ENCODE data around the gene BABAM2.

DNA sequence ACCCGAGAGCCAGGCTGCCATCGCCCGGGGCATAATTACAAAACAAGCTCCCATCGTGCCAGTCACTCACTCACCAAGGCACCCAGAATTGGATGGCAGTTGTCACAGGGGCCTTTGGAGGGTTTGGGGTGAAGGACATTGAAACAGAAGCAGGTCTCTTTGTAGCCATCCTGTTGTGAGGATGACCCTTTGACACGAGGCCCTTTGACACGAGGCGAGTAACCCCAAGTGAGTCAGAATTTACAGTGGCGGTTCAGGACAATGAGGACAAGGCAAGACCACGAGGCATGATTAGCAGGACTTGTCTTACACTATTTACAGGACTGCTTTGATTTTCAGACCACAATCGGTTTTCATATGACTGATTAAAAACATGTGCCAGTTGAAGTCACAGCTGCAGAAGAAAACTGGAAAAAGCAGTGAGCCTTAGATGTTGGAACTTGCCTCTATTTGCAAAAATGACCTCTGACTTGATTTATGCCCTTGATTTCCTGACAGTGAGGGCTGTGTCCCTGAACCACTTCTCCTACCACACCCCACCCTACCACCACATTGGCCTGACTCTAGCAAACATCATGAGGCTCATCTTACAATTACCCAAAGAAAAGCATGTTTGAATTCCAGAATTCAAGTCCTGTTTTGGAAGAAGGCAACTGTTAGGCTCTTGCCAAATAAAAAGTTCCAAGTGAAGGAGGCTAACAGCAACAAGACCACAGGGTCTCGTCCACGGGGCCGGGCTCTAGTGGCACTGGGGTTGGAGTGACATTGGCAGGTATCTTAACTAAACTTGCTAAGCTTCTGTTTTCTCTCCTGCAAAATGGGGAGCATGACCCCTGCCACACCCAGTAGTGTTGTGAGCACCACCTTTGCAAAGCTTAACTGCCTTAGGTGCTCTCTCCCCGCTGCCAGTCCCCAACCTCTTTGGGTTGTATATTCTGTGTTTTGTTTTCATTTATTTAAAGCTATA, 437.7 kb downstream of the BABAM2 start:
- TF ChIP-seq POLR2A (IDR thresholded peaks at IDR 0.05) (no peak), EP300 (IDR thresholded peaks at IDR 0.05) (no peak), POLR2AphosphoS5 (IDR thresholded peaks at IDR 0.05) (peak in 1 of 3 donors; percentile 10)
- TF ChIP-seq, protein P1, sequence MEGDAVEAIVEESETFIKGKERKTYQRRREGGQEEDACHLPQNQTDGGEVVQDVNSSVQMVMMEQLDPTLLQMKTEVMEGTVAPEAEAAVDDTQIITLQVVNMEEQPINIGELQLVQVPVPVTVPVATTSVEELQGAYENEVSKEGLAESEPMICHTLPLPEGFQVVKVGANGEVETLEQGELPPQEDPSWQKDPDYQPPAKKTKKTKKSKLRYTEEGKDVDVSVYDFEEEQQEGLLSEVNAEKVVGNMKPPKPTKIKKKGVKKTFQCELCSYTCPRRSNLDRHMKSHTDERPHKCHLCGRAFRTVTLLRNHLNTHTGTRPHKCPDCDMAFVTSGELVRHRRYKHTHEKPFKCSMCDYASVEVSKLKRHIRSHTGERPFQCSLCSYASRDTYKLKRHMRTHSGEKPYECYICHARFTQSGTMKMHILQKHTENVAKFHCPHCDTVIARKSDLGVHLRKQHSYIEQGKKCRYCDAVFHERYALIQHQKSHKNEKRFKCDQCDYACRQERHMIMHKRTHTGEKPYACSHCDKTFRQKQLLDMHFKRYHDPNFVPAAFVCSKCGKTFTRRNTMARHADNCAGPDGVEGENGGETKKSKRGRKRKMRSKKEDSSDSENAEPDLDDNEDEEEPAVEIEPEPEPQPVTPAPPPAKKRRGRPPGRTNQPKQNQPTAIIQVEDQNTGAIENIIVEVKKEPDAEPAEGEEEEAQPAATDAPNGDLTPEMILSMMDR (IDR thresholded peaks at IDR 0.05), result no peak
